ENCODE results near the gene CPNE5. TPM values are rescaled to one million over a fixed set of nuclear protein-coding genes. Genes with fewer than 3 reads are reported as not detected.
"Not testable (repeated sequence)": the region's sequence is repeated elsewhere in the genome, so short reads cannot be mapped to it uniquely, and the experiment has no call there.

Gene CPNE5
- total RNA-seq, 1 donor from 2014 or later = 0.65 TPM

DNA sequence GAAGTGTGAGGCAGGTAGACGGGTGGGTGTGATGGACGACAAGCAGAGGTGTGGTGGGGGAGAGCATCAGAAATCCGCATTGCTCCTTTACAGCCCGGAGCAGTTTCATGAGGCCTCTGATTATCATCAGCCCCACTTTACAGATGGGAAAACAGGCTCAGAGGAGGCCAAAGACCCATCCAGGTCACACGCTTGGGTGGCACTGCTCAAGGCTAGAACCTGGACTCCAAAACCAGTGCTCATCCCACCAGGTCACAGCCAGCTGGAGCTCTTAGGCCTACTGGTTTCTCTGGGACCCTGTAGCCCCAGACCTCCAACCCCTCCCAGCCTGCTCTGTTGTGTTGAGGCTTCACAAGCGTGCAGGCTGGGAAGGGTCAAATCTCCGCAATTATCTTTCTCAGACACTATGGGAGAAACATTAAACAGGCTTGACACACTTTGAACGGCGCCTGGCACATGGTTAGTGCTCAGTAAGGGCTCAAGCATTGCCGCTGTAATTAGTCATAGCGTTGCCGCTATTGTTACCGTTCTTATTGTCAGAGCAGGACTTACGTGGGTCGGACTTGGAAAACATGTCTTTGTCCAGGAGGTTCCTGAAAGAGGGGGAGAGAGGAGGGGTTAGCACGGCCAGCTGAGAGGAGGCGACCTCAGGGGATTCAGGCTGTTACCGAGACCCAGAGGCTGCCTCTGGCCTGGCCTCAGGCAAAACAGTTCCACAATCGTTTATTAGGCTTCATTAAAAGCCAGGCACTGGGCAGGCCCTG lies 16.6 kb downstream of the CPNE5 start:
- peaks cover 8% of the 10 kb centered on the region for H3K27me3 Mint-ChIP-seq
- intact Hi-C loops (cut with micrococcal nuclease) = no loop called here
- H3K9me3 Mint-ChIP-seq = no peaks in the 10 kb centered on the region
- no peak for DNase-seq
- no peak overlapping the region for H3K27ac Mint-ChIP-seq
- no peaks in the 10 kb centered on the region for H3K36me3 Mint-ChIP-seq (ENCODE audit: low read depth)
- H3K4me3 Mint-ChIP-seq = no peak overlapping the region
- H3K4me1 Mint-ChIP-seq = peaks cover 22% of the 10 kb centered on the region

DNA sequence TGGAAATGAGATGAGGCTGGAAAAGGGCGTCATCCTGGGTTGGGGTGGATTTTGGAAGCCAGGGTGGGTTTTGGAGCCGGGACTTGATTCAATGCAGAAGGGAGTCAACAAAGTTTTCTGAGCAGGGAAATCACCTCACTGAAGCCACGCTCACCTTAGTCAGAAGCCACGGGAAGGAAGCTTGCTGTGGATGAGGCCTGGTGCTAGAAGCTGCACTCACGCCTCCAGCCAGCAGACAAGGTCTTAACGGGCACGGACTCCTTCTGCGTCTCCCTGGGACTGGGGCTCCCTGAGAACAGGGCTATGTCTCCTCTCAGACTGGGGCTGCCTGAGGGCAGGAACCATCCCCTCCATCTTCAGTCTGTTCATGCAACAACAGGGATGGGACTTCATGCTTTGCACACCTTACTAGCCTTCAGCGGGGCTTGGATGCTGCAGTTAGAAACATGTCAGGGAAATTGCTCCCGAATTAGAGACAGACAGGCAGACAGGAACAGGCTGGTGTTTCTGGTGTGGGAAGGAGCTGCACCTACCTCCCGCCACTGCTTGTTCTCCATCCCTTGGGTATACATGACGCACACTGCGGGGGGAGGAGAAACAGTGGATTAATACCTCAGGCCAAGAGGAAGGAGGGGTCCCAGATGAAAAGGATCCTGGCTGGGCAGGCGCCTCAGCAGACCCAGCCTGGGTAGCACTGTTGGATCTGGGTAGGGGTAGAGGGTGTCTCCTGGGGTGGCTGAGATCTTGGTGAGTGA lies 17.5 kb downstream of the CPNE5 start:
- intact Hi-C loops (cut with micrococcal nuclease) = no loop called here
- no peak overlapping the region for H3K27ac Mint-ChIP-seq
- DNase-seq = peak; percentile 66
- peaks cover 5% of the 10 kb centered on the region for H3K27me3 Mint-ChIP-seq
- no peaks in the 10 kb centered on the region for H3K36me3 Mint-ChIP-seq (ENCODE audit: low read depth)
- H3K4me1 Mint-ChIP-seq = peaks cover 15% of the 10 kb centered on the region
- H3K9me3 Mint-ChIP-seq = no peaks in the 10 kb centered on the region
- H3K4me3 Mint-ChIP-seq = no peak overlapping the region

DNA sequence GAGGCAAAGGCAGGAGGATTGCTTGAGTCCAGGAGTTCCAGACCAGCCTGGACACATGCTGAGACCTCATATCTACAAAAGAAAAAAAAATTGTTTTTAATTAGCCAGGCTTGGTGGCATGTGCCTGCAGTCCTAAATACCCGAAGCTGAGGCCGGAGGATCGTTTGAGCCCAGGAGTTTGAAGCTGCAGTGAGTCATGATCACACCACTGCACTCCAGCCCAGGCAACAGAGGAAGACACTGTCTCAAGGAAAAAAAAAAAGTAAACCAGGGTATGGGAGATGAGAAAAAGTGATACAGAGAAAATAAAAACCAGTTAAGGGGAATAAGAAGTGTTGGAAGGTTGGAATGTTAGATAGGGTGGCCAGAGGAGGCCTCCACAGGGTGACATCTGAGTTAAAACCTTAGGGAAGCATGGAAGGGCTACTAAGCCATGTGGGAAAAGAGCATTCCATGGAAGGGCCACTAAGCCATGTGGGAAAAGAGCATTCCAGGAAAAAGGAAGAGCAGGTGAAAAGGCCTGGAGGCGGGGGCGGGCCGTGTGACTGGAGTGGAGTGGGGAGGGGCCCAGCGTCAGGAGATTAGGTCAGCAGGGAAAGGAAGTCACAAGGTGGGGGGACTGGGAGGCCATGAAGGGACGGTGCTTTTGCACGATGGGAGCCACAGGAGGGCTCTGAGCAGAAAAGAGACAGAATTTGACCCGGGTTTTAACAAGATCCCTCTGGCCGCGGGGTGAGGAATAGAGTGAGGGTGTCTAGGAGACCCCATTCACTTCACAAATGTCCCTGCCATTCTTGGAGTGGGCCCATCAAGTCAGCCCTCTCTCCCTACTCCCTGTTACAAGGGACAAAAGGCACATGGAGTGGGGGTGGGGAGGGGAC lies 18.3 kb downstream of the CPNE5 start:
- DNase-seq = no peak
- H3K27ac Mint-ChIP-seq = no peak overlapping the region
- intact Hi-C loops (cut with micrococcal nuclease) = no loop called here
- no peak overlapping the region for H3K4me3 Mint-ChIP-seq
- H3K27me3 Mint-ChIP-seq = peaks cover 4% of the 10 kb centered on the region
- no peaks in the 10 kb centered on the region for H3K36me3 Mint-ChIP-seq (ENCODE audit: low read depth)
- peaks cover 12% of the 10 kb centered on the region for H3K4me1 Mint-ChIP-seq
- no peaks in the 10 kb centered on the region for H3K9me3 Mint-ChIP-seq

DNA sequence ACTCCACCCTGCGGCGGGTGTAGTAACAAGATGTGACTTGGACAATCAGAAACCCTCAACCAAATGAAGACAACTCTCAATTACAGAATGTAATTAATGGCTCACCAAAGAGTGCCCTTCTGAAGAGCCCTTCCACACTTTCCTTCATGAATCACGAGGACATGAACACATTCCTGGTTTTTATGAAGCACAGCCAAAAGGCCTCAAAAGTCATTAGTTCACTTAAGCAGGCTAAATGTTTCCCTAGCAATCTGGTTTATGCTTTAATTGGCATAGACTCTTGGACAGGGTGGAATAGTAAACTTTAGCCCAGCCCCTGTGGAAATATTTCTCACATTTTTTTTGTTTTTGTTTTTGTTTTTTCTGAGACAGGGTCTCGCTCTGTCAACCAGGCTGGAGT lies 20.5 kb downstream of the CPNE5 start:
- DNase-seq = no peak
- H3K4me3 Mint-ChIP-seq = no peak overlapping the region
- intact Hi-C loops (cut with micrococcal nuclease) = no loop called here
- peaks cover 12% of the 10 kb centered on the region for H3K4me1 Mint-ChIP-seq
- H3K9me3 Mint-ChIP-seq = no peaks in the 10 kb centered on the region
- no peaks in the 10 kb centered on the region for H3K36me3 Mint-ChIP-seq (ENCODE audit: low read depth)
- peaks cover 12% of the 10 kb centered on the region for H3K27me3 Mint-ChIP-seq
- H3K27ac Mint-ChIP-seq = no peak overlapping the region

DNA sequence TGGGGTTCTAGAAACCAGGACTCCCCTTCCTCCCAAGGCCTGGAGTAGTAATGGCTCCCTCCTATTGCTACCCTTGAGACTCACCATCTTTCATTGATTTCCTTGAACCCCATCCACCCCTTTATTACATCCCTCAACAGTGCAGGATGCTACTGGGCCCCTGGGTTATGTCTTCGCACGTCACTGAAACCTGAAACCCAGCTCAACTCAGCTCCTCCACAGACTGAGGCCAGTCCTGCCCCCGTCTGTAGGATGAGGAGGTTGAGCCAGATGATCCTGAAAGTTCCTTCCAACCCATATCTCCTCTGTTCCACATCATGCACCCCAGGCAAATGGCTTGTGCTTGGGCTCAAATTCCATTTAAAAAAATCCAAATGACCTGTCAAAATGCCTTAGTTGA lies 21.4 kb downstream of the CPNE5 start:
- H3K4me1 Mint-ChIP-seq = peaks cover 12% of the 10 kb centered on the region
- no peak overlapping the region for H3K27ac Mint-ChIP-seq
- no peaks in the 10 kb centered on the region for H3K9me3 Mint-ChIP-seq
- no peak for DNase-seq
- peaks cover 12% of the 10 kb centered on the region for H3K27me3 Mint-ChIP-seq
- no peak overlapping the region for H3K4me3 Mint-ChIP-seq
- intact Hi-C loops (cut with micrococcal nuclease) = no loop called here
- H3K36me3 Mint-ChIP-seq (ENCODE audit: low read depth) = no peaks in the 10 kb centered on the region

DNA sequence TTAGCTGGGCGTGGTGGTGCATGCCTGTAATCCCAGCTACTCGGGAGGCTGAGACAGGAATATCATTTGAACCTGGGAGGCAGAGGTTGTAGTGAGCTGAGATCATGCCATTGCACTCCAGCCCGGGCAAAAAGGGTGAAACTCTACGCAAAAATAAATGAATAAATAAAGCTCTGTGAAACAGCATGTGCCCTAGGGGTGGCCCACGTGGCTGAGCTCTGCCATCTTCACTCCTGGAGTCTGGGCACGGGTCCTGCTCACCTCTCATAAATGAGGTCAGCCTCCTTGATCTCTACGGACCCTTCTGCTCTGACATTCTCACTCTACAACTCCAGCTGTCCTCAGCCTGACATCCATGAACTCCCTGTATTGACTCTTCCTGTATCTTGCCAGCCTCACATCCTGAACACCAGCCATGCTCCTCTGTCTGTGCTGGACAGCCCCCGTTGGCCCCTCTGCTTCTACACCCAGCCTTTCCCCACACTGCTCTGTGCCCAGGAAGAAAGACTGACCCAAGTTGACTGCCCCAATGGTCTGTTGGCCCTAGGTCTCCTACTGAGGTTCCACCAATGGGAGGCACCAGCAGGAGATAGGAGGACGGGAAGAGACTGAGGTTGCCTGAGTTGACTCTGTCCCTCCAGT lies 21.9 kb downstream of the CPNE5 start:
- intact Hi-C loops (cut with micrococcal nuclease) = no loop called here
- Mint-ChIP-seq H3K27ac (no peak overlapping the region), H3K4me3 (no peak overlapping the region), H3K36me3 (ENCODE audit: low read depth) (no peaks in the 10 kb centered on the region), H3K4me1 (peaks cover 12% of the 10 kb centered on the region), H3K9me3 (no peaks in the 10 kb centered on the region), H3K27me3 (peaks cover 12% of the 10 kb centered on the region)
- DNase-seq = no peak

DNA sequence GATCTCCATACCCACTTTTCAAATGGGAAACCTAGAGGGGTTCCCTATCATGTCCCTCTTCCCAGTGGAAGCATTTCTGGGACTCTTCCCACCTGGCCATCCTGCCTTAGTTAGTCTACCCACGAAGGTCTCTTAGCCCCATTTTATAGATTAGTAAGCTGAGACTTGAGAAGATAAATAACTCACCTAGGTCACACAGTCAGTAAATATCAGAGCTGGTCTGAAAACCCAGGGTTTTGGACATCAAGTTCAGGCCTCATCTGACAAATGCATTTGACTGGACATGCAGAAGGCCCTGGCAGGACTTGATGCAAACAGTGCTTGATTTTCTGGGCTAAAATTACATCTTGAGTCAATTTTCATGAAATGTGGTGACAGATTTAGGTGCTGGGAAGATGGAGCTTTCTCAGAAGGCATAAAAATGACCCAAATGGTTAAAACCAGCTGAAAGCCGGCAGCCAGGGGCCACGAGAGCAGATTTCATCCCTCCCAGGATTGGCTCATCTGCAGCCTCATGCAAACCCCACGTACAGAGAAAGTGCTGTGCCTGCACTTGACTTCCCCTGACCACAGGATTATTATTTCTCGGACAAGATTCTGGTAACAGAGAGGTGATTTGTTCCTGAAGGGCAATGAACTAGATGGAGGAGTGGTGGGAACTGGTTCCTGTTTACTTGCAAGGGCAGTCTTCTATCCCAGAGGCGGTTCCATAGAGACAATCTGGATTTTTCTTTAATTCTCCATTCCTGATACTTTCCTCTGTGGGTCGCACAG lies 23.1 kb downstream of the CPNE5 start:
- H3K4me1 Mint-ChIP-seq = peaks cover 5% of the 10 kb centered on the region
- no peaks in the 10 kb centered on the region for H3K9me3 Mint-ChIP-seq
- no peak overlapping the region for H3K27ac Mint-ChIP-seq
- DNase-seq = no peak
- H3K36me3 Mint-ChIP-seq (ENCODE audit: low read depth) = no peaks in the 10 kb centered on the region
- intact Hi-C loops (cut with micrococcal nuclease) = no loop called here
- no peak overlapping the region for H3K4me3 Mint-ChIP-seq
- peaks cover 12% of the 10 kb centered on the region for H3K27me3 Mint-ChIP-seq

DNA sequence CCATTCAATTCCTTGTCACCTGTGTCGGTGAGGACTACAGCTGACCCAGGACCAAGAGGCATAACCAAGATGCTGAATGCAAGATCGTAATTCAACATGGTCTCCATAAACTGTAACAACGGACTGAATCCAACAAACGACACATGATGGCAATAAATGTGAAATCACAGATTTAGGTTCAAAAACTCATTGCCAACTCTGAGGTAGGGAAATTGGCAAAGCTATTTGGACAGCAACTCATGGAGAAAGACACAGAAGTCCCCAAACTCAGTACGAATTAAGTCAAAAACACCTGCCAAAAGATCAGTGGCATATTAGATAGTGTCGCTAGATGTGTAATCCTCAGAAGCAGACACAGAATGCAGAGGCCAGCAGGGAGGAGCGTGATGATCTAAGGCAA lies 25.0 kb downstream of the CPNE5 start:
- H3K4me1 Mint-ChIP-seq = no peaks in the 10 kb centered on the region
- H3K36me3 Mint-ChIP-seq (ENCODE audit: low read depth) = no peaks in the 10 kb centered on the region
- H3K27me3 Mint-ChIP-seq = peaks cover 15% of the 10 kb centered on the region
- no peak for DNase-seq
- intact Hi-C loops (cut with micrococcal nuclease) = no loop called here
- no peak overlapping the region for H3K27ac Mint-ChIP-seq
- no peak overlapping the region for H3K4me3 Mint-ChIP-seq
- H3K9me3 Mint-ChIP-seq = no peaks in the 10 kb centered on the region

DNA sequence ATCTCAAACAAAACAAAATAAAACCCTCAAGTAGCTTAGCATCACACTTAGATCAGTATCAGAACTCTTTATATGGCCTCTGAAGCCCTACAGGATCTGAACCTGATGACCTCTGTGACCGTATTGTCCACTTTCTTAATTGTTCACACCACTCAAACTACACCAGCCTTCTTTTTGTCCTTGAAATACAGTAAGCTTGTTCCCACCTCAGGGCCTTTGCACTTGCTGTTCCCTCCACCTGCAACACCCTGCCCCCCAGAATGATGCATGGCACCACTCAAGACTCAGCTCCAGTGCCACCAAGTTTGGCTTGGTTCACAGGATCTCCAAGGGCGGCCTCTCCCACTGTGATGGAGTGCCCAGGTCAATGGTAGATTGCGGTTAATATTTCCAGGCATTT lies 25.7 kb downstream of the CPNE5 start:
- no peak overlapping the region for H3K4me3 Mint-ChIP-seq
- DNase-seq = no peak
- intact Hi-C loops (cut with micrococcal nuclease) = no loop called here
- no peaks in the 10 kb centered on the region for H3K36me3 Mint-ChIP-seq (ENCODE audit: low read depth)
- H3K4me1 Mint-ChIP-seq = no peaks in the 10 kb centered on the region
- no peaks in the 10 kb centered on the region for H3K9me3 Mint-ChIP-seq
- H3K27ac Mint-ChIP-seq = no peak overlapping the region
- peaks cover 19% of the 10 kb centered on the region for H3K27me3 Mint-ChIP-seq

DNA sequence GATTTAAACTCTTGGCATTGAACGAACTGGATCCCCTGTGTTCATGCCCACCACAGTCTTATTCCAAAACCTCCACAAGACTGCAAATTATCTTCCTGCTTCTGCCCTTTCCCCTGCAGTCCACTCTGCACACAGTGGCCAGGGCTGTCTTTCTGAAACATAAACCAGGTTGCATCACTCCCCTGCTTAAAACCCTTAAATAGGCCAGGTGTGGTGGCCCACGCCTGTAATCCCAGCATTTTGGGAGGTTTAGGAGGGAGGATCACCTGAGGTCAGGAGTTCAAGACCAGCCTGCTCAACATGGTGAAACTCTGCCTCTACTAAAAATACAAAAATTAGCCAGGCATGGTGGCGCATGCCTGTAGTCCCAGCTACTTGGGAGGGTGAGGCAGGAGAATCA lies 26.2 kb downstream of the CPNE5 start:
- H3K27ac Mint-ChIP-seq; H3K36me3 Mint-ChIP-seq (ENCODE audit: low read depth); H3K4me3 Mint-ChIP-seq; DNase-seq; H3K4me1 Mint-ChIP-seq; H3K9me3 Mint-ChIP-seq; intact Hi-C loops (cut with micrococcal nuclease): not testable (repeated sequence)
- peaks cover 20% of the 10 kb centered on the region for H3K27me3 Mint-ChIP-seq

DNA sequence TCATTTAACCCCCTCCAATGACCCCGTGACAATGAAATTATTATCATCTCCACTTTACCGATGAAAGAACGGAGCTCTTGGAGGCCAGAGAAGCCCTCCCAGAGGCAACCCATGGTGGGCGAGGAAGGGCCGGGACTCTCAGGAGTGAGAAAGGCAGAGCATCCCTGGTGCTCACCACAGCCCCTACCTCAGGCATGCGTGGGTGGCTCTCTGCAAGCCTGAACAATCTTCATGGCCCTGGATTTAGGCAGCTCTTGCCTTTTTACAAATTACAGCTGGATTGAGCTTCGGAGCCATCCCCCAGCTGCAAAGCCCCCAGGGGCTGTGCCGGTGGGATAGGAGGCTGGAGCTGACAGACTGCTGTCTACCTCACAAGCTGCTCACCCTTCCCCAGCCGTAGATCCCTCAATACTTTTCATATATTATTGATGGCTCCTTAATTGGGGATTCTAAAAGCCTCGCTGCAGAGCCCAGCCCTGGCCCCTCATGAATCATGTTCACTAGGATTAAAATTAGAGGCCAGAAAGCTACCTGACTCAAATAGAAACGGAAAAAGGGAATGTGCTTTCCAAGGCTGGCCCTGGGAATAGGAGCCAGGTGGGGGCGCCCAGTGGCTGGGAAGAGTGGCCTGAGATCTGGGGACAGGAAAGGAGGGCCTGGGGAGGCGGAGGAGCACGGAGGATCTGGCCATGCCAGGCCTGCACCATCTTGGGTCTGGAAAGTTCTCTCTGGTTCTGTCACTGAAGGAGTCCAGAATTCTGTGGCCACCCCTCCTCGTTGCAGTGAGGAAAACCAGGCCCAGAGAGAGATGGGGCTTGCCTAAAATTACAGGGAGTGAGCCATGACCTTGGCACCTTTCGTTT lies 29.1 kb downstream of the CPNE5 start:
- no peaks in the 10 kb centered on the region for H3K9me3 Mint-ChIP-seq
- no peak overlapping the region for H3K27ac Mint-ChIP-seq
- no peaks in the 10 kb centered on the region for H3K36me3 Mint-ChIP-seq (ENCODE audit: low read depth)
- no peaks in the 10 kb centered on the region for H3K4me1 Mint-ChIP-seq
- H3K4me3 Mint-ChIP-seq = no peak overlapping the region
- no peak for DNase-seq
- intact Hi-C loops (cut with micrococcal nuclease) = no loop called here
- H3K27me3 Mint-ChIP-seq = peaks cover 24% of the 10 kb centered on the region

DNA sequence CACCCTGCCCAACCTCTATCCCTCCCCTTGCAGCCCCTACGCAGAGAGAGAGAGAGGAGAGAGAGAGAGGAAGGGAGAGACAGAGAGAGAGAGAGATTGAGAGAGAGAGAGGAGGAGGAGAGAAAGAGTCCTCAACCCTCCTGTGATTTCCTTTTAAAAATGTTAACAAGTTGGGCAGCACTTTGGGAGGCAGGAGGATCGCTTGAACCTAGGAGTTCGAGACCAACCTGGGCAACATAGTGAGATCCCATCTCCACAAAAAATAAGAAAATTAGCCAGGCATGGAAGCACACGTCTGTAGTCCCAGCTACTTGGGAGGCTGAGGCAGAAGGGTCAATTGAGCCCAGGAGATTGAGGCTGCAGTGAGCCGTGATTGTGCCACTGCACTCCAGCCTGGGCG lies 30.1 kb downstream of the CPNE5 start:
- no peaks in the 10 kb centered on the region for H3K9me3 Mint-ChIP-seq
- no peaks in the 10 kb centered on the region for H3K4me1 Mint-ChIP-seq
- intact Hi-C loops (cut with micrococcal nuclease) = no loop called here
- no peak overlapping the region for H3K4me3 Mint-ChIP-seq
- peaks cover 24% of the 10 kb centered on the region for H3K27me3 Mint-ChIP-seq
- H3K27ac Mint-ChIP-seq = no peak overlapping the region
- no peak for DNase-seq
- no peaks in the 10 kb centered on the region for H3K36me3 Mint-ChIP-seq (ENCODE audit: low read depth)

All from activated CD4-positive, alpha-beta T cell treated with anti-CD3 and anti-CD28 coated beads, Interleukin-2, amount 10 ng/mL, durations not matched to agents 24 days and 14 days (primary cell).